Neural progenitor cell (in vitro differentiated cells): ENCODE results near the gene HMGA1. TPM values are rescaled to one million over a fixed set of nuclear protein-coding genes. Genes with fewer than 3 reads are reported as not detected.
A peak's percentile ranks its signal among the peaks of the same experiment; 100 is the strongest.

Experiments used
- DNase-seq: peaks from one replicate; pipeline ENCODE4 v3.0.0-alpha.2; 2016; ENCODE audit warnings: low spot score
- H2AFZ ChIP-seq: fragments of 200-600 bp; sonication (generic); replicated peaks from 2 replicates; pipeline ENCODE4 v1.6.1; 2016; ENCODE audit warnings: antibody characterized with exemption
- H3F3A ChIP-seq: fragments of 200-600 bp; sonication (generic); 2 replicates; pipeline ENCODE4 v1.6.1; 2016; ENCODE audit warnings: antibody characterized with exemption, low read depth
- H3K27ac ChIP-seq: fragments of 200-600 bp; sonication (generic); 2 replicates; pipeline ENCODE4 v1.5.1; 2016; ENCODE audit warnings: mild to moderate bottlenecking
- H3K27me3 ChIP-seq: fragments of 200-600 bp; sonication (generic); 2 replicates; pipeline ENCODE4 v1.6.1; 2016; ENCODE audit warnings: mild to moderate bottlenecking, moderate library complexity
- H3K36me3 ChIP-seq: fragments of 200-600 bp; sonication (generic); 2 replicates; pipeline ENCODE4 v1.5.1; 2016
- H3K4me1 ChIP-seq: fragments of 200-600 bp; sonication (generic); 2 replicates; pipeline ENCODE4 v1.6.1; 2016; ENCODE audit warnings: mixed run types
- H3K4me2 ChIP-seq: fragments of 200-600 bp; sonication (generic); 2 replicates; pipeline ENCODE4 v1.6.1; 2016
- H3K4me3 ChIP-seq: fragments of 200-600 bp; sonication (generic); 2 replicates; pipeline ENCODE4 v1.5.1; 2016
- H3K79me2 ChIP-seq: fragments of 200-600 bp; sonication (generic); 2 replicates; pipeline ENCODE4 v1.6.1; 2016; ENCODE audit warnings: low read depth
- H3K9ac ChIP-seq: fragments of 200-600 bp; sonication (generic); 2 replicates; pipeline ENCODE4 v1.6.1; 2016
- H3K9me3 ChIP-seq: fragments of 200-600 bp; sonication (generic); 2 replicates; pipeline ENCODE4 v1.5.1; 2016; ENCODE audit warnings: low read depth
- H4K20me1 ChIP-seq: fragments of 200-600 bp; sonication (generic); 2 replicates; pipeline ENCODE4 v1.6.1; 2016; ENCODE audit warnings: low read depth
- H3K27ac Mint-ChIP-seq: 3 replicates; pipeline ENCODE4 v1.8.0; 2021; ENCODE audit warnings: mixed read lengths
- H3K27me3 Mint-ChIP-seq: 2 replicates; pipeline ENCODE4 v1.8.0; 2022; ENCODE audit warnings: low read depth, mild to moderate bottlenecking, inconsistent platforms, moderate library complexity, mixed read lengths; ENCODE audit not compliant: insufficient read depth
- H3K36me3 Mint-ChIP-seq: 3 replicates; pipeline ENCODE4 v1.8.0; 2021; ENCODE audit warnings: mixed read lengths
- H3K4me1 Mint-ChIP-seq: 3 replicates; pipeline ENCODE4 v1.8.0; 2021; ENCODE audit warnings: mixed read lengths
- H3K4me3 Mint-ChIP-seq: 3 replicates; pipeline ENCODE4 v1.8.0; 2021; ENCODE audit warnings: mild to moderate bottlenecking, moderate library complexity, mixed read lengths
- H3K9me3 Mint-ChIP-seq: 3 replicates; pipeline ENCODE4 v1.8.0; 2020; ENCODE audit warnings: mixed read lengths
- EZH2 ChIP-seq: fragments of 200-600 bp; sonication (generic); IDR thresholded peaks from 2 replicates; pipeline ENCODE4 v1.6.1; 2017; ENCODE audit warnings: antibody characterized with exemption, mild to moderate bottlenecking, moderate library complexity
- EZH2phosphoT487 ChIP-seq: fragments of 200-600 bp; sonication (generic); IDR thresholded peaks from 2 replicates; pipeline ENCODE4 v1.6.1; 2017; ENCODE audit warnings: antibody characterized with exemption
- total RNA-seq: library from RNA; depleted of rRNA; stranded (reverse); fragments of >200 nt; gene quantifications from 2 replicates; pipeline ENCODE4 v1.2.3, GENCODE V29; 2015; ENCODE audit warnings: low replicate concordance
- TF ChIP-seq, protein P1 (sequence below): fragments of 200-600 bp; sonication (generic); IDR thresholded peaks from 2 replicates; pipeline ENCODE4 v1.5.1; 2017; ENCODE audit warnings: antibody characterized with exemption, mild to moderate bottlenecking

HMGA1 gene
- total RNA-seq, 1 donor from 2014 or later = 417 TPM

DNA sequence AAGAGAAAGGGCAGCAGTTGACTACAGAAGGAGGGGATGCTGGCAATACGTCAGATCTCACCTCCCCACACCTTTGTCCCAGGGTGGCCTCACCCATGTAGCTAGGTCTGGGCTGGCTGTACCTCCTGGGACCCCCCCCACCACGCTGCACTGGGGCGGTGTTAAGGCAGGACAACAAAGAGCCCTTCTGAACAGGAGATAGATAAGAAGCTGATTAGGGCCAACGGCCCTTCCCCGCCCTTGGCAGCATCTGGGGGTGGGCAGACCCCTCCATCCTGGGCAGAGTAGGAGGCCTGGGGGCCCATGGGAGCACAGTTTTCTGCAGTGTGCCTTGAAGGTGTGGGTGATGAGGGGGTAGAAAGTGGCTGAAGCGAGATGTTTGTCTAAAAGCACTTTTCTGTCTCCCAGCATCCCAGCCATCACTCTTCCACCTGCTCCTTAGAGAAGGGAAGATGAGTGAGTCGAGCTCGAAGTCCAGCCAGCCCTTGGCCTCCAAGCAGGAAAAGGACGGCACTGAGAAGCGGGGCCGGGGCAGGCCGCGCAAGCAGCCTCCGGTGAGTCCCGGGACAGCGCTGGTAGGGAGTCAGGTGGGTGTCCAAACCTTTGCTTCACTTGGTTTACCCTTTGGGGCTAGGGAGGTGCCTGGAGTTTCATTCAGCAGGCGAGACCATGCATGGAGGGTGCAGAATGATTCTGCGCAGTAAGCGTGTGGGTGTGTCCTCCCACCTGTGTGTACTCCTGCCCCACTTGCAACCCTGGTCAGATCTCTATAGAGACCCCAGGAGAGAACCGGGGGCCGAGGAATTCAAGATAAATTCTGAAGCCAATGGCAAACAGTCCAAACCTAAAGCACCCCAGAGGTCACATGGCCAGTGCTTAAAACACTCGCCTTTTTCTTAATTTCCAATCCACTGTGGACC is 3.9 kb downstream of the HMGA1 start:
- H3F3A ChIP-seq = peaks cover 86% of the 10 kb centered on the region
- Mint-ChIP-seq H3K9me3 (no peaks in the 10 kb centered on the region), H3K27ac (no peak overlapping the region), H3K27me3 (peaks cover 4% of the 10 kb centered on the region), H3K4me1 (peaks cover 60% of the 10 kb centered on the region), H3K4me3 (peak overlapping the region; percentile 63), H3K36me3 (peaks cover 27% of the 10 kb centered on the region)
- H3K27me3 ChIP-seq = no peaks in the 10 kb centered on the region
- H3K4me2 ChIP-seq = peak overlapping the region; percentile 100
- H3K9ac ChIP-seq = peak overlapping the region; percentile 24
- peaks cover 80% of the 10 kb centered on the region for H4K20me1 ChIP-seq
- H2AFZ ChIP-seq = no peak overlapping the region
- H3K79me2 ChIP-seq = peaks cover 77% of the 10 kb centered on the region
- TF ChIP-seq EZH2 (no peak), EZH2phosphoT487 (no peak)
- TF ChIP-seq, protein P1, sequence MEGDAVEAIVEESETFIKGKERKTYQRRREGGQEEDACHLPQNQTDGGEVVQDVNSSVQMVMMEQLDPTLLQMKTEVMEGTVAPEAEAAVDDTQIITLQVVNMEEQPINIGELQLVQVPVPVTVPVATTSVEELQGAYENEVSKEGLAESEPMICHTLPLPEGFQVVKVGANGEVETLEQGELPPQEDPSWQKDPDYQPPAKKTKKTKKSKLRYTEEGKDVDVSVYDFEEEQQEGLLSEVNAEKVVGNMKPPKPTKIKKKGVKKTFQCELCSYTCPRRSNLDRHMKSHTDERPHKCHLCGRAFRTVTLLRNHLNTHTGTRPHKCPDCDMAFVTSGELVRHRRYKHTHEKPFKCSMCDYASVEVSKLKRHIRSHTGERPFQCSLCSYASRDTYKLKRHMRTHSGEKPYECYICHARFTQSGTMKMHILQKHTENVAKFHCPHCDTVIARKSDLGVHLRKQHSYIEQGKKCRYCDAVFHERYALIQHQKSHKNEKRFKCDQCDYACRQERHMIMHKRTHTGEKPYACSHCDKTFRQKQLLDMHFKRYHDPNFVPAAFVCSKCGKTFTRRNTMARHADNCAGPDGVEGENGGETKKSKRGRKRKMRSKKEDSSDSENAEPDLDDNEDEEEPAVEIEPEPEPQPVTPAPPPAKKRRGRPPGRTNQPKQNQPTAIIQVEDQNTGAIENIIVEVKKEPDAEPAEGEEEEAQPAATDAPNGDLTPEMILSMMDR = no peak
- H3K4me1 ChIP-seq = peaks cover 31% of the 10 kb centered on the region
- H3K9me3 ChIP-seq = no peaks in the 10 kb centered on the region
- peak overlapping the region; percentile 70 for H3K27ac ChIP-seq
- no peak for DNase-seq
- peak overlapping the region; percentile 98 for H3K4me3 ChIP-seq
- H3K36me3 ChIP-seq = peaks cover 11% of the 10 kb centered on the region

DNA sequence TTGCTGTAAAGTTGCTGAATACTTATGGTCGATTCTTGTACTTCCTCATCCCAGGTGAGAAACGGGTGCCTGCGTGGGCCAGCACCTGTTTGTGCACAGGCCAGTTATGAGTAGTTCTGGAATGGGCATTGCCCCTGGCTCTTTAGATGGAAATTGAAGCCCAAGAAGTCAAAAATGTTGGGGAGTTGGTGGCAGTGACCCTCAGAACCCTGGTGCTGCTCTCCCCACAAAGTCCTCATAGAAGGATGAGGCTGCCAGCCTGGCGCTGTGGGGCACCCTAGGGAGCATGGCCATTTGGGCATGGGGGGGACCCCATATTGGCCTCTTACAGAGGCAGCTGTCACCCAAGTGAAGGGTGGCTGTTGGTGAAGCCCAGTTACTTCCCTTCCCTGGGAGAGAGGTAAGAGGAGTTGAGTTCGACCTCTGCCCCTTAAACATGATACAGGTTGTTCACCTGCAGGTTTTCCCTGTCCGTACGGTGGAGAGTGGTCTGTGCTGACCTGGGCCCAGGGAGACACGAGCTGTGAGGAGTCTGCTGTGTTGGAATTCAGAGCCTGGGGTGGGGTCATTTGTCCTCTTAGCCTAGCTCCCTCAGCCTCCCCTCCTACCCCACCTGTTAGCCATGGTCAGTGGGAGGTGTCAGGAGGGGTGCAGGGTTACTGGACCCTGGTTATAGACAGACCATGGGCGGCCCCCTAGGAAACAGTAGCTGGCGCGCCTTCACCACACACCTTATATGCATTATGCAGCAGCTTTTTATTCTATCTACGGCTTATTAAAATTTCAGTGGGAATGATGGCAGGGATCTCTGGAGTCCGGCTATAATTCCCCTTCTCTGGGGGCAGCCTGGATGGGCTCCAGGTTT is 4.9 kb downstream of the HMGA1 start:
- Histone ChIP-seq H3K79me2 (peaks cover 69% of the 10 kb centered on the region), H2AFZ (no peak overlapping the region), H3K9me3 (no peaks in the 10 kb centered on the region), H3K27ac (peak overlapping the region; percentile 58), H3K4me2 (no peak overlapping the region), H3K27me3 (no peaks in the 10 kb centered on the region), H3F3A (peaks cover 86% of the 10 kb centered on the region), H3K9ac (no peak overlapping the region), H3K4me3 (no peak overlapping the region), H3K36me3 (peaks cover 11% of the 10 kb centered on the region), H4K20me1 (peaks cover 90% of the 10 kb centered on the region), H3K4me1 (peaks cover 31% of the 10 kb centered on the region)
- peaks cover 64% of the 10 kb centered on the region for H3K4me1 Mint-ChIP-seq
- no peak overlapping the region for H3K27ac Mint-ChIP-seq
- TF ChIP-seq EZH2phosphoT487 (no peak), EZH2 (no peak)
- TF ChIP-seq, protein P1 = no peak
- no peaks in the 10 kb centered on the region for H3K9me3 Mint-ChIP-seq
- H3K36me3 Mint-ChIP-seq = peaks cover 28% of the 10 kb centered on the region
- H3K27me3 Mint-ChIP-seq = peaks cover 4% of the 10 kb centered on the region
- peak overlapping the region; percentile 68 for H3K4me3 Mint-ChIP-seq
- no peak for DNase-seq

DNA sequence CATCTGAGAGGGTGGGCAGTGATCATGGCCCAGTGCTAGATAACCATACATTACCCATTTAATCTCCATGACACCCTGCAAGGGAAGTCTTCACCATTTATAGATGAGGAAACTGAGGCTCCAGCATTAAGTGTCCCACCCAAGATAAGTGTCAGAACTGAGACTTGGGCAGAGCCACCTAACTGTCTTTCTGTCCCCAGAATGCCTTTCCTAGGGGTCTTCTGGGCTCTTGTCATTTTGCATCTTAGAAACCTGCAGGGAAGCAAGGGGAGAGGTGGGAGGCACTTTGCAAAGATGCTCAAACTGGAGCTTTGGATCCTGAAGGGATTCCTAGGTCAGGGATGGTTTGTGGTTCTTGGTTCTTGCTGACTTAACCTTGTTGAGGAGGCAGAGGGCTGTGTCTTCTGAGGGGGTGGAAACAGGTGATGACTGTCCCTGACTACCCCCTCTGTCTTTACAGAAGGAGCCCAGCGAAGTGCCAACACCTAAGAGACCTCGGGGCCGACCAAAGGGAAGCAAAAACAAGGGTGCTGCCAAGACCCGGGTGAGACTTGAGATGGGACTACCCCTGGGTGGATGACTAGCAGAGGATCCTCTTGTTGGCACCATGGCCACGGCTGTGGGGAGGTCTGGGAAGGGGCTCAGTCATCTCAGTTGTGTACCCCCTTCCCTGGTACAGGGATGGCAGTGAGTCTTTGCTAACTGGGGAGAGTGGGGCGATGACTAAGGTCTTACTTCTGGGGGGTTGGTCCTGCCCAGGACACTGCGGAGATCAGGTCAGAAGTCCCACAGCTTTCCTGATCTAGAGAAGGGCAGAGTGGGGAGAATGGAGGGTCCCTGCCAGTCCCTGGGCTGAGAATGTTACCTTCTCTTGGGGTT is 5.8 kb downstream of the HMGA1 start:
- H3K4me3 Mint-ChIP-seq = peak overlapping the region; percentile 41
- DNase-seq = no peak
- H3K79me2 ChIP-seq = peaks cover 63% of the 10 kb centered on the region
- peaks cover 99% of the 10 kb centered on the region for H4K20me1 ChIP-seq
- H3K9ac ChIP-seq = no peak overlapping the region
- no peaks in the 10 kb centered on the region for H3K9me3 Mint-ChIP-seq
- peak overlapping the region; percentile 58 for H3K27ac ChIP-seq
- H2AFZ ChIP-seq = no peak overlapping the region
- H3K27me3 ChIP-seq = no peaks in the 10 kb centered on the region
- peaks cover 28% of the 10 kb centered on the region for H3K36me3 Mint-ChIP-seq
- peaks cover 93% of the 10 kb centered on the region for H3F3A ChIP-seq
- H3K27ac Mint-ChIP-seq = no peak overlapping the region
- H3K4me3 ChIP-seq = no peak overlapping the region
- TF ChIP-seq EZH2phosphoT487 (no peak), EZH2 (no peak)
- TF ChIP-seq, protein P1 = no peak
- peaks cover 31% of the 10 kb centered on the region for H3K4me1 ChIP-seq
- H3K4me1 Mint-ChIP-seq = peaks cover 64% of the 10 kb centered on the region
- peaks cover 9% of the 10 kb centered on the region for H3K27me3 Mint-ChIP-seq
- H3K36me3 ChIP-seq = peaks cover 11% of the 10 kb centered on the region
- no peaks in the 10 kb centered on the region for H3K9me3 ChIP-seq
- no peak overlapping the region for H3K4me2 ChIP-seq
